Cortex of kidney (tissue), 1 donor: ENCODE data around the gene ASAP2.

Source experiments
- DNase-seq: peaks from one replicate; lab custom pipeline; 2025; lab: John Stamatoyannopoulos, UW

The ASAP2 gene

DNA sequence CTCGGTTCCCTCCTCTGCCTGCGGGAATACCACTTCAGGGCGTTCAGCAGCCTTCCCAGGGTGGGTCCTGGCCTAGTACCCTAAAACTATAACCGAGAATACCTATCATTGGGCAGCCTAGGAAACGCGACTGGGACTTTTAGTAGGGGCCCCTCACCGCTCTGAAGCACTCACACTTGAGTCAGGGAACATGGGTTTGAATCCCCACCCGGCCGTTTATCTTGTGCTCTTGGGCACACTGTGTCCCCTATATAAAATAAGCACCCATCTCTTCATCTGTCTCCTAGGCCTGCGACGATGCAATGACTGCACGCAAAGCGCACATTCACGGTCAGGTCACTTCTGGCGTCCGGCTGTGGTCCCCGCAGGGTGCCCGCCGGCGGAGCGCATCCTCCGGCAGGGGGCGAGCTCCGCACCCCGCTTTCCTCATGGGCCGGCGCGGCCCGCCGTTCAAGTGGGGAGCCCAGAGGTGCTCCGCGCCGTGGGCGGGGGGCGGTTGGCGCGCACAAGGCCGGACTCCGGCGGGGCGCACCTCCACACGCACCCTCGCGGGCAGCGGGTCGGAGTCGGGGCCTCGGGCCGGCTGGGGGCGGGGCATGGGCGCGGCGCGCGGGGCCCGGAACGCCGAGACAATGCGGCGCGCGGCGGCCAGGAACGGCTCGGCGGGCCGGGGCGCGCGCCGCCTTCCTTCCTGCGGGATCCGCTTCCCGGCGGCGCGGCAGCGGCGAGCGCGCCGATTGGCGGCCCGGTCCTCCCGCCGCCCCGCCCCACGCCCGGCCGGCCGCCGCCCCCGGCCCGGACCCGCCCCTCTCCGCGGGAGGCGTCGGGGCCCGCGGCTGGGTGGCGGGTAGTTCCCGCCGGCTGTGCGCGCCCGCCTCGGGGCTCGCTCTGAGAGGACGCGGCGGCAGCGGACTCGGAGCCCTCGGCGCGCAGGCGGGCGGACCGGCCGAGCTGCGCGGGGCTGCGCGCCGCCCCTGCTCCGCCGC is at the start of gene ASAP2:
Gene ASAP2, plus strand, starts transcription at position 850 of the 986 bp plus-strand sequence. CDS start 293 bp downstream, outside the sequence.
- no peak for DNase-seq

DNA sequence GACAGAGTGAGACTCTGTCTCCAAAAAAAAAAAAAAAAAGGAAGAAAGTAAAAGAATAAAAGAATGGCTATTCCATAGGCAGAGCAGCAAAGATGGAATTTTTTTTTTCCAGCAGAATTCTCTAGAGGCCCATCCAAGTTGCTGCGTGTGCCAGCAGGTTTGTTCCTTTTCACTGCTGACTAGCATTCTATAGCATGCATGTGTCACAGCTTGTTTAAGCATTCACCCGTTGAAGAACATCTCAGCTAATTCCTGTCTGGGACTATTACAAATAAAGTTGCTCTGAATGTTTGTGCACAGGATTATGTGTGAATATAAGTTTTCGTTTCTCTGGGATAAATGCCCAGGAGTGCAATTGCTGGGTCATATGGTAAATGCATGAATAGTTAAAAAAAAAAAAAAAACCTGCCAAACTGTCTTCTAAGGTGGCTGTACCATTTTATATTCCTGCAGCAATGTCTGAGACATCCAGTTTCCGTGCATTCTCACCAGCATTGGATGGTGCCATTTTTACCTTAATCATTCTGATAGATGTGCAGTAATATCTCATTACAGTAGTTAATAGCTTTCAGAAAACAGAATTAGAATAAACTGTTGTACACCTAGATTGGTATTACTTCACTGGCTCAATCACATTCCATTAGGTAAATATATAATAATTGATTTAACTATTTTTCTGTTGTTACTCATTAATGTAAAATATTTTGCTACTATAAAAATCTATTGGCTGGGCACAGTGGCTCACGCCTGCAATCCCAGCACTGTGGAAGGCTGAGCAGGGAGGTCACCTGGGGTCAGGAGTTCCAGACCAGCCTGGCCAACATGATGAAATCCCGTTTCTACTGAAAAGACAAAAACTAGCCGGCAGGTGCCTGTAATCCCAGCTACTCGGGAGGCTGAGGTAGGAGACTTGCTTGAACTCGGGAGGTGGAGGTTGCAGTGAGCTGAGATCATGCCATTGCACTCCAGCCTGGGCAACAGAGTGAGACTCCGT is 47.5 kb upstream of the ASAP2 start:
- no peak for DNase-seq

DNA sequence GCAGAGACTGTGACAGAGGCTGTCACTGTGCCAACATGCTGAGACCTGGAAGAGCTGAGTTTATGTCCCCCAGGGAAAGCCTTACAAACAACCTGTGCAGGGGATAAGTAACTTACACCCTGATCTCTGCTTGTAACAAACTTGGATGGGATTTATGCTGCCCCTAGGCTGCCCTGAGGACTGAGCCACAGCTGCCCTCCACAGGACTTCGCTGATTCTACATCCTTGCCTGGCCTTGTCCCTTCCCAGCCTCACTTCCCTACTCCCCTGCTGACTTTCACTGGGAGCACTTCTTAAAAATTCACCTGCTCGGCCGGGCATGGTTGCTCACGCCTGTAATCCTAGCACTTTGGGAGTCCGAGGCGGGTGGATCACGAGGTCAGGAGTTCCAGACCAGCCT is 45.9 kb upstream of the ASAP2 start:
- no peak for DNase-seq

DNA sequence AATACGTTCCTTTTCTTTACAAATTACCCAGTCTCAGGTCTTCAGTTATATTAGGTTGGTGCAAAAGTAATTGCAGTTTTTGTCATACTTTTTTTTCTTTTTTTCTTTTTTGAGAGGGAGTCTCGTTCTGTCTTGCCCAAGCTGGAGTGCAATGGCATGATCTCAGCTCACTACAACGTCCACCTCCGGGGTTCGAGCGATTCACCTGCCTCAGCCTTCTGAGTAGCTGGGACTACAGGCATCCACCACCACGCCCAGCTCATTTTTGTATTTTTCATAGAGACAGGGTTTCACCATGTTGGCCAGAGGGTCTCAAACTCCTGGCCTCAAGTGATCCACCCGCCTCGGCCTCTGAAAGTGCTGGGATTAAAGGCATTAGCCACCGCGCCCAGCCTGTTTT is 43.8 kb upstream of the ASAP2 start:
- DNase-seq: no peak

DNA sequence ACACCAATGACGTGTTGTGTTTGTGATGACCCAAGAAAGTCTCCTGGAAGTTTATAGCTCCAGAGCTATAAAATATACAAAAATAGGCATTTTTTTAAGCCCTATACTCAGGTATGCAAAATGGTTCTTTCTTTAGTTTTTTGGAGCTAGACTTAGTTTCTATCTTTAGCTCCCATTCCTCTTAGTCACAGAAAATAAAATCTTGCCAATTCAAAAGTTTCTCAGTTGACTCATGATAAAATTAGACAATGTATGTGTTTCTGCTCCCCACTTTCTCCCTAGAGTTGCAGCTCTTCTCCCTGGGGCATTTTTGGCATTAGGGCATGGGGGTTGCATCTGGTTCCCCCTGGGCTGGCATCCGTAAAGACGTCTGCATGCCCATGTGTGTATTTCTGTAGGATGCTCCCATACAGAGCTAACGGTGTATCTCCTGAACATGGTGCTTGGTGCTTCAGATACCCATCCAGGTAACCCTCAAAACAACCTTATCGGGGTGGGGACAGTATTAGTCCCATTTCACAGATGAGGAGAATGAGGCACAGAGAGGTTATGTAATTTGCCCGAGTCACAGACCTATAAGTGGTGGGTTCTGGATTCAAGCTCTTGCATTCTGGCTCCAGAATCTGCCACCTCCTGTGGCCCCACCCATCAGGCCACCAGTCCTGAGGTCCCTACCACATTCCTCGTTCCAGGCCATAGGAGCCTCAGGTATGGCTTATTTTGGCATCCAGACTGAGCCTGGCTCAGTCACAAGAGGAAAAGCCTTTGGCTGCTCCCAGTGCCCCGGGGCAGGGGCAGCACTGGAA is 43.1 kb upstream of the ASAP2 start:
- DNase-seq: no peak

DNA sequence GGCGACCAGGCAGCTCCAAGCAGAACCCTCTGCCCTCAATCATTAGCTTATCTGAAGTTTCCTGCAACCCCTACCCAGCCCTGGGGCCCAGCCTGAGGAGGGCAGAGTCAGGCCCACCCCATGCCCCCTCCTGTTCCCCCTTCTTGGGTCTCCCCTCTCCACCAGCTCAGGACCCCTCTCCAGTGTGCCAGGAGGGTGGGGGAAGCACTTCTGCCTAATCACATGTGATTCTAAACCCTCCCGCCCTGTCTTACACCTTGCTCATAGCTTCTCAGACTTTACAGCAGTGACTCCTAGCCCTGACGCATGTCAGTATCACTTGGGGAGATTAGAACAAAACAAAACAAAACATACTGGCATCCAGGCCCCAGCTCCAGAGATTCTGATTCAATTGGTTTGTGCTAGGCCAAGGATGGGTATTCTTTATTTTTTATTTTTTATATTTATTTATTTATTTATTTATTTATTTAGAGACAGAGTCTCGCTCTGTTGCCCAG is 42.5 kb upstream of the ASAP2 start:
- no peak for DNase-seq

DNA sequence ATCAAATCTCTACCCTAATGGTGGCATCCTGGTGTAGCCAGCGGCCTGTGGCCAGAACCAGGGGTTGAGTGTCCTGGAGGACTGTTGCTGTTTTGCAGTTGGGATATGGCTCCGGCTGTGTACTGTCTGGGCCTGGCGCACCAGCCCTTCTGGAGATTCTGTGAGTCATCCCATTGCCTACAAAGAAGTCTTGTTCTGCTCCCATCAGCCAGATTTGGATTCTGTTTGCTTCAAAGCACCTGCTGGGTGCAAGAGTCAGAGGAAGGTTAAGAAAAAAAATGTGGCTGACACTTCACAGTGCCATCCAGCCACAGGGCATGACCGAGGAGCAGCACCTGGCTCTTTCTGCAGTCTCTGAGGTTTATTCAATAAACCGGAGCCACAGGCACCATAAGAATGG is 41.0 kb upstream of the ASAP2 start:
- DNase-seq: no peak

DNA sequence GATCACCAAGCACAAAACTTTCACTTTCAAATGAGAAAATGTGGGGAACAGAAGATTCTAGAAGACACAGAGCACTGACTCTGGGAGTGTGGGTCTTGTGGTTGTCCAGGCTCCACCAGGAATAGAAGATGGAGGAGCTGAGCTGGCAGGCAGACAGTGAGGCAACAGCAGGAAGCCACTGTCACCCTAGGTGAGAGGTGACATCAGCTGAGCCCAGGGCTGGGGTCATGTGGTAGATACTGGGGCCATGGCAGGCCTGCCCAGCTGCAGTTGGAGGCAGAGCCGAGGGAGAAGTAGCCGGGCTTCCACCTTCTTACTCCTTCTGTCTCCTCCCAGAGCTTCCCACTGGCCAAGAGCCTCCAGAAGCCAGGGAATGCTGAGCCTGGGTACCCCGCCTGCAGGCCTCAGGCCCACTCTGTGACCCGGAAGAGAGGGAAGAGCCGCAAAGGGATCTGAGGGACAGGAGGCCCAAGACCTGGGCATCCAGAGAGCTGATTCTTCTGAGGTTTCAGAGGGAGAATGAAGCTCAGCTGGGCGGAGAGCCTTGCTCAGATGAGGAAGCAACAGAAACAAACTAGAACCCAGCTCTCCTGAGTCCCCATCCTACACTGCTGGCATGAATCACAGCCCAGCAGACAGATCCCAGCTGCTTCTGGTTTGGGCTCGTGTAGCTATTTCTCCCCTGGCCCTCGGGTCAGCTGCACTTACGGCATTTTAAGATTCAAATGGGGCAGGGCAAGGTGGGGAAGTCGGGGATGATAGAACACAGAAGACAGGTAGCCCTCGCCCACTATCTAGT is 39.8 kb upstream of the ASAP2 start:
- no peak for DNase-seq

DNA sequence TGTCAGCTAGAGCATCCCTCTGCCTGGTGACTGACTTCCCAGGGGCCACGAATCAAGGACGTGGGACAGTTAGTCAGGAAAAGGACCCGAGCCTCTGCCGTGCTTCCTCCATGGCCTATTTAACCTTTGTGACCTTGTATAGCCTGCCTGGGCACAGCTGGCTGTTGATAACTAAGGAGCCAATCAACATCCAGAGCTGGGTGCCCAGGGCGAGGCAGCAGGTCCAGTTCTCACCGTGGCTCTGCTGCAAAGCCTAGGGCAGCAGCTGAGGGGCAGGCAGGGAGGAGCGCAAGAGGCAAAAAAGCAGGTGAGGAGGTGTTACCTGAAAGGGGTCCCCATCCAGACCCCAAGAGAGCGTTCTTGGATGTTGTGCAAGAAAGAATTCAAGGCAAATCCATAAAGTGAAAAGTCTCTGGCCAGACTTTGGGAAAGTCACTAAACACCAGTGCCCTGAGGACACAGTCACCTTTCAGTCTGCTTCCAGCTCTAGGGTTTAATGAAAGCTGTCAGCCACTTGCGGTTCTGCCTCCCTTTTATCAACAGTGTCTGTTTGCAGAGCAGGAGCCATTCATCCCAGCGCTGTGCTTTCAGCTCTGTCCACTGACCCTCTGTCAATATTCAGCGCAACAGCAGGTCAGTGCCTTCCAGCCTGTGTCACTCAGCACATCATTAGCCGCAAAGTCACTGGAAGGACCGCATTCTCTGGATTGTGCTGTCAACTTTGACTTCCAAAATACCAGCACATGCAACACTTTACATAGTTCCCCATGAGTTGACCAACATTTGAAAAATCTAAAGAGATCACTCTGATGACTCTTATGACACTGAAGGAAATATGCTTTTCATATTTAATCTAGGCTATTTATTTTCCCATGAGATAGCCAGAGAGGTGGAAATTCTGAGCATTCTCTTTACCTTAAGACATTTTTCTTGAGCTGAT is 38.6 kb upstream of the ASAP2 start:
- no peak for DNase-seq

DNA sequence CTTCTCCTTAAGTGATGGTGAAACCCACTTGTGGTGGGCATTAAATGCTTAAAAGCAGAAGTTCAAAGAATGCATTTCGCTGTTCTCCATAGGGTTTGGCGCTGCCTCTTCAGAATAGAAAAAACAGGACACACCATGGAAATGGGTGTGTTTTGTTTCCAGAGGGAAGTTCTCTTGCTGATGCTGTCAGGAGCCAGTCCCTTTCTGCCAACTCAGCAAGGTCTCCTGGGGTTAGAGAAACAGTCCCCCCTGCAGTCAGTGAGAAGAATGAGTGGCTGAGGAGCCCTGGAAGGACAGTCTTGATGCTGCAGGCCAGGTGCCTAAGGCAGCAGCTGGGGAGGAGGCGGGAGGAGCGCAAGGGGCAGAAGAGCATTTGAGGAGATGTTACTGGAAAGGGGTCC is 37.8 kb upstream of the ASAP2 start:
- DNase-seq: no peak

DNA sequence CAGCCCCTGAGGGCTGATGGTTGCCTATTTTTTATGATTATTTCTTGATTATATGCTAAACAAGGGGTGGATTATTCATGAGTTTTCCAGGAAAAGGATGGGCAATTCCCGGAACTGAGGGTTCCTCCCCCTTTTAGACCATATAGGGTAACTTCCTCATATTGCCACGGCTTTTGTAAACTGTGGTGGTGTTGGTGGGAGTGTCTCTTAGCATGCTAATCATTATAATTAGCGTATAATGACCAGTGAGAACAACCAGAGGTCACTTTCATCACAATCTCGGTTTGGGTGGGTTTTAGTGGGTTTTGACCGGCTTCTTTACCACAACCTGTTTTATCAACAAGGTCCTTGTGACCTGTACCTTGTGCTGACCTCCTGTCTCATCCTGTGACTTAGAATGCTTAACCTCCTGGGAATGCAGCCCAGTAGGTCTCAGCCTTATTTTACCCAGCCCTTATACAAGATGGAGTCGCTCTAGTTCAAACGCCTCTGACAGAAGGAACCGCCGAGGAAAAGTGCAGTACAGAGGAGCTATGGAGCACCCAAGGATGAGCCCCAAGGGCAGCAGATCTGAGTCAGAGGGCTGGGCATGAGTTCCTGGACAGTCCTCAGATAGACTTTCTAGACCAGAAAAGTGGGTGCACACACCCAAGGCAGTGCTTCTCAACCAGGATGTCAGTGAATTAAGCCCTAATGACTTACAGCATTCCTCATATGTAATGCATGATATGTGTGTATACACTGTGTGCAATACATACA is 37.1 kb upstream of the ASAP2 start:
- no peak for DNase-seq

DNA sequence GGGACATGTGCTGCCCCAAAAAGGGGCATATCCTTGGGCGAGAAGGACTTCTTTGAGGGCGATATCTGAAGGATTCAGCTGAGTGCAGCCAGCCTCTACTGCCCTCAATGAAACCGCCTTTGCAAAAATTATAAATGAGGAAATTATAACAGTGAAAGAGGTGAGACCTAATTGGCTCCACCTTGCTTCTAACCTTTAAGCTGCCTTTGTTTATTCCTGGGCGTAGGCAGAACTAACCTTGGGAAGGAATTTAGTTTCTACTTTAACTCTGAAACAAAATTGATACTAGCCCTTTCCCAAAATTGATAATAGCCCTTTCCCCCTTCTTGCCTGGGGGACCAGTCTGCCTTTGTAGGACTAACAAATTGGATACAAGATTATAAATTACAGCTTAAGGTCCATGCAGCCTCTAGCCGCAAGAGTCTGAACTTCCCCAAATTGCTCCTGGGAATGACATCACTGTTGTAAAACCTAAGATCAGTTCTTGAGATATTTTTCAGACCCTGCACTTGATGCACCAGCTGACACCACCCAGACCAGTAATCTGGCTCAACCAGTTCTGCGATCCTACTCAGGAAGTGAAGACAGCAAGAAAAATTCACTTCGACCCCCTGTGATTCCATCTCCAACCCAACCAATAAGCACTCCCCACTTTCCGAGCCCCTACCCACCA is 36.0 kb upstream of the ASAP2 start:
- no peak for DNase-seq

DNA sequence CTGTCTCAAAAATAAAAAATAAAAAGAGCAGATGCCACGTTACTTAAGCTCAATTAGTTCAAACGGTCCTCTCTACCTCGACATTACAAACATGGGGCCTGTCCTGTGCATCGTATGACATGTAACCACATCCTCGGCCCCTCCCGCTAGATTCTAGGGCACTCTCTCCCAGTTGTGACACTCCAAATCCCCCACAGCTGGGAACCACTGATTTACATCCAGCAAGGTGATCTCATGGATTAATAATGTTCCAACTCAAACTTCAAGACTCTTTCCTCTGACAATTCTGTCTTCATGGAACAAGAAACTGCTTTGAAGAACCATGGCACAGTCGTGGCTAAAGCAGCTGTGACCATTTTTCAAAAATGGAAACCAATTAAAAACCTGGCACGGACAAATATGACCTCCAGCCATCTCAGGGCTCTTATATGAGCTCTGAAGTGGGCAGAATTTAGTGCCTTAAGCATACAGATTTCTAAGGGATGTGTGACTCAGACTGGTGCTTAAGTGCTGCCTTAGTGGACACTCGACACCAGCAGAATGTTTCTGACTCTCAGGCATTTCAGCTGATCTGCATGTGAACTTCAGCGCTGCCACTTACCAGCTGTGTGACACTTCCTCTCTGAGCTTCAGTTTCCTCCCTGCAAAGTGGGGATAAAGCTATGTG is 31.7 kb upstream of the ASAP2 start:
- no peak for DNase-seq

DNA sequence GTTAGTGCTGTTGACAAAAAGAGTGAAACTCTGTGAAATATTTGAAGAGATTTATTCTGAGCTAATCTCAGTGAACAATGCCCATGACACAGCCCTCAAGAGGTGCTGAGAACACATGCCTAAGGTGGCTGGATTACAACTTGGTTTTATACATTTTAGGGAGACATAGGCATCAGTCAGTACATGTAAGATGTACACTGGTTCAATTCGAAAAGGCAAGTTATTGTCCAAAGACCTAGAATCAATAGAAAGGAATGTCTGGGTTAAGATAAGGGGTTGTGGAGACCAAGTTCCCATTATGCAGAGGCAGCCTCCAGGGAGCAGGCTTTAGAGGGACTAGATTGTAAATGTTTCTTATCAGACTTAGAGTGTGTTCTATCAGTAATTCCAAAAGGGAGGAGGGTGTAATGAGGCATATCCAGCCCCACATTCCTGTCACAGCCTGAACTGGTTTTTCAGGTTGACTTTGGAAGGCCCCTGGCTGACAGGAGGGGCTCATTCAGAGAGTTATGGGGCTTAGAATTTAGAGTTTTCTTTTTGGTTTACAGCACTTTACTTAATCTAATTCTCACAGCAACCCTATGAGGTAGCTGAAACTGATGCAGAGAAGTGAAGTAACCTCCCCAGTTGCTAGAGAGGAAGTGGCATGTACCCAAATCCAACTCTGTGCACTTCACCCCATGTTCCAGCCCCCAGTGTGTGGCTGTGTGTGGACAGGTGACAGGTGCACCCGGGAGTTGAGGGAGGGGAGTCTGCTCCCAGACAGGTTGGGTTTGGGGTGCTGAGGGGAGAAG is 28.3 kb upstream of the ASAP2 start:
- no peak for DNase-seq

DNA sequence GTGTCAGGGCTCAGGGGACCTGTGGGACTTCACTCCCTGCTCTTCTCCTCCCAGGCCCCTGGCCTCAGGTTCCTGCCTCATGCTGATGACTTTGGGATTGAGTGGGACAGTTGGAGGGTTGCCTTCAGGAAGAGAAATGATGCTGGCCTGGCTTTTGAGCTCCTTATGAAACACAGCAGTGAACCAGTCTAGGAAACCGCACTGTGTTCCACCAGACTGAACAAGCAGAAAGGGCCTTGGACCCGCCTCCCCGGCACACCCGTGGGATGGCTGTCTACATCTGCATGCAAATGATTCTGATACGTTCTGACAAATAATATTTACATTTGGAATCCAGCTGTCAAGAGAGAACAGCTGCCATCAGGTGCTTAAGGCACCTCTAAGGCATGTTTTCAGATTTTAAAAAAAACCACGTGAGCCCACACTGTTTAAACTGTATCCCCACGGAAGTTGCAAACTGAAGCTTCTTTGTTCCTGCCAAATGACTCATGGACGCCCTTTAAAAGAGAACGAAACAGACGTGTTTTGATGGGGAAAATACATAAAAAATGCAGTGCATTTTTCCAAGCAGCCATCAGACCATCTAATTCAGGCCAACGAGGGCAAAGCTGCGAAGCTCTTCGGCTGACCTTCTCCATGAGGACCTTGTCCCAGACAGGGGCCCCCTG is 27.6 kb upstream of the ASAP2 start:
- DNase-seq: no peak

DNA sequence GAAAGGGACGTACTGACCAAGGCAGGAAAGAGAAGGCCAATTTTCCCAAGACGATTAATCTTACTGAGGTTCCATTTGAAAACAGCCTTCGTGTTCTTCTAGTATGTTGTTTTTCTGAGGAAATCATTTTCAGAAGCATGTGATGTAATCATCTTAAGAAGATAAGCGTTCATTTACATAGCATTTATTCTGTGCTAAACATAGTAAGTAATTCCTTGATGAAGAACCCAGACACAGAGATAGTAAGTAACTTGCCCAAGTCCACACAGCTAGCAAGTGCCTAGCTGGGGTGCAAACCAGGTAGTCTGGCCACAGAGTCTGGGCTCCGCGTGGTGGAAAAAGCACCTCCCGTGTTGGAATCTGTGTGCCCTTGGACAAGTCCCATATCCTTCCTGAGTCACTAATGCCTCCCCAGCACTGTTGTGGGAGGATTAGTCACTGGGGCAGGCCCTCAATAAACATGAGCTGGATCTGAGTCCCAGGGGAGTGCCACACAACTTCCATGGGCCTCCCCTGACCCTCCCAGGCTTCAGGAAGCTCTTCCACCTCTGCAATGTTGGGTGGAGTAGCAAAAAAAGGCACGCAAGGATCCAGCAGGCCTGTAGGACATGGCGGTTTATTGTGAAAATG is 26.9 kb upstream of the ASAP2 start:
- DNase-seq: no peak
